GM21619 (cell line): Measurements from ENCODE around the gene POT1.

Experiments used
- ATAC-seq: cut with Tn5 transposase; IDR thresholded peaks from one replicate; pipeline ENCODE4 v1.9.1; 2021; ENCODE audit not compliant: unreplicated experiment

POT1 gene

DNA sequence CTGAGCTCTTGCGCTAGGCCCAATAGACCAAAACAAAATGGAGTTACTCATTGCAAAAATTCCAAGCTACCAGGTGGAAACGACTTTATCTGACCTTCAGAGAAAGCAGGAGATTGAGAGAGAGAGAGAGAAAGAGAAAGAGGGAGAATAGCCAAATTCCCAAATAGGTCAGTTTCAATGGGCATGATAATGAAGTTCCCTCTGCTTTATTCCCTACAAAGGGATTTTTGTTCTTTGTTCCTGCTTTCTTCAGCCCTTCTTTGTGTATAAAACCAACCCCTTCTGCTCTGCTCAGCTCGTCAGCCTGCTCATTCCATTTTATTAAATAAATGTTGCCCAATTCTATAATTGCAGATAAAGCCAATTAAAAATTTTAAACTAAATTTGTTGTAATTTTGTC, 119.0 kb downstream of the POT1 start:
- no peak for ATAC-seq

DNA sequence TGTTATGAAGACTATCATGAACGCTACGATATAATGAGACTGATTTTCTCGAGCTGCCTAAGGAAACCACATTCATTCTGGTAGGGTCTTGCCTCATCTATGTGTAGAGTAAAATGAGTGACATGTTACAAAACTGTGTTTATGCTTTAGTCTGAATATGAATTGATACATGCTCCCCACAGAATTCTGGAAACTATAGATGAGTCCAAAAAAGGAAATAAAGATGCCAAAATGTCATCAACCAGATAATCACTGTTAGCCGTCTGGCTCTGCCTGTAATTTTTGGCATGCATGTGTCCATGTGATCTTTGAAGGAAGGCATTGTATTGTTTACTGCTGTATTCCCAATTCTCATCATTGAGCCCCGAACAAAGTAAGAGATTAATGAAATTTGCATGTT, 121.4 kb downstream of the POT1 start:
- ATAC-seq: no peak

DNA sequence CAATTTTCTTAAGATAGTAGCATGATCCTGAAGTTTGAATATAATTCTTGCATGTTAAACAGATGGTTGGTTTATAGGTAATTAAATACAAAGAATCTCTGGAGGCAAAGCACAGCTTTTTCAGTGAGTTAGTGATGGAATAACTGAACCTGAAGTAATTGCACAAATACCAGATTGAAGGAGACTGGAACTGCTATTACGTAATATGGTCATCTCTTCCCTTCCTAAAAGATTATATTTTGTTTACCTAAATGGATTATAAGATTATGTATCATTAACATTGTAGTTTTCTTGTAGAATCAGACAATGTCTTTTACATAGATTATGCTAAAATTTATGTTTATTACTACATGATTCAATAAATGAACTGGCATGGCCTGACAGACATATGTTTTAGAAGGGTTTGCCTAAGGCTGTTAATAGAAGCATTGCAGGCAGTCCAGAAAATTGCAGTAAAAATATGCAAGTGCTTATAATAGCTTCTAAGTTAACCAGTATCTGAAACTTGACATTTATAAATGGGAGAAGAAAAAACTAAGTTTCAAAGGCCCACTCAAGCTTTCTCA, 128.2 kb downstream of the POT1 start:
- no peak for ATAC-seq

DNA sequence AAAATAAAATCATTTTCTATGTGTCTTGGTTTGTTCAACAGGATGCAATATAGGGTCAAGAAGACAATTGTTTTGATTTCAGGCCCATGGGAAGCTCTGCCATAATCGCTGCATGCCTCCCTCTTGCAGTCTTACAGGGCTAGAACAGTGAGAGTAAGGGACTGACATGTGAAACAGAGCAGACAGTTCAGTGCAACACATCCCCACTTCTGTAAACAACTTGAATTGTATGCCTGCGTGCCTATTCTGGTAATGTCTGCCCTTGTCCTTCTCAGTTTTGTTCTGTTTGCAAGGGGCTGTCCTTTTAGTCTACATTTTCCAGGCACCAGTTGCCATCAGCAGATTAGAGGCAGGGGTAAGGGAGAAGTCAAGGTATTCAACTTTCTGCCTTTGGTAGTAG, 129.2 kb downstream of the POT1 start:
- ATAC-seq: no peak

DNA sequence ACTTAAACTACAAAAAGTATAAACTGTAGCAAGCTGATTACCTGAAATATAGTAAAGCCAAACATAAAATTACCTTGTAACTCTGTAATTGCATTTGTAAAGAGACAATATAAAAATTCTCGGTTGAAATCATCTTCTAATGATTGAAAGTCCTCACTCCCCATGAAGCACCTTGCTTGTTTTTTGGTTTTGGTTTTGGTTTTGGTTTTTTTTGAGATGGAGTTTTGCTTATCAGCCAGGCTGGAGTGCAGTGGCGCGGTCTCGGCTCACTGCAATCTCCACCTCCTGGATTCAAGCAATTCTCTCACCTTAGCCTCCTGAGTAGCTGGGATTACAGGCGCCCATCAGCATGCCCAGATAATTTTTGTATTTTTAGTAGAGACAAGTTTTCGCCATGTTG, 130.2 kb downstream of the POT1 start:
- no peak for ATAC-seq

DNA sequence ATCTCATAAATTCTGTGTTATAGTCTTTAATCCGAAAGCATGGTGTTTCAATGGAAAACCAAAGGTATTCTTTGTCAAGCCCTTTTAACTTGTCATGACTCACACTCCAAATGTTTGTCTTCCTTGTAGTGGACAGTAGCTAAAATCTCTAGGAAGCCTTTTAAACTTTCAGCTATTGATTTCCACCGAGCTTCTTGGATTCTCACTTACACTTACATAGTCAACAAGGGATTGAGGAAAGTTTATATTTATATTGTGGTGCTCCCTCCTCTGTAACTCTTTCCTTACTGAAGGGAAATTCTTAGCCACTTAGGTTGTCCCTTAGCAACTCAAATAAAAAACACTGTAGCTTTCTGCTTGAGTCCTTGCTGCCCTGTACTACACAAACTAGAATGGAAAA, 132.9 kb downstream of the POT1 start:
- ATAC-seq: no peak

DNA sequence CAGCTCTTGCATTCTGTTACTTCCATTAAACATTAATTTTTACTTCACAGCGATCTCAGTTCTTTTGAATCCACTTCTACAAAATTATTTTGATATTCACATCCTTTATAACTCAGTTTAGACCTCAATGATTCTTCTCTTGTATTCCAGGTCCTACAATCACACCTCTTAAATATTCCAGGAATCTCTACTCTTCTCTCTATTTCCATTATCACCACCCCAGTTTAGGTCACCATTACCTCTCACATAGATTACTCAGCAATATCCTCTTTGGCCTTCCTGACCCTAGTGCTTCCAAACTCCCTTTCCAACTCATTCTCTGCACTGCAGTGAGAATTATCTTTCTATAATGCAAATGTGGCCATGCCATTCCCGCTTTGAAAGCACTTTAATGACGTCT, 136.9 kb downstream of the POT1 start:
- ATAC-seq: no peak

DNA sequence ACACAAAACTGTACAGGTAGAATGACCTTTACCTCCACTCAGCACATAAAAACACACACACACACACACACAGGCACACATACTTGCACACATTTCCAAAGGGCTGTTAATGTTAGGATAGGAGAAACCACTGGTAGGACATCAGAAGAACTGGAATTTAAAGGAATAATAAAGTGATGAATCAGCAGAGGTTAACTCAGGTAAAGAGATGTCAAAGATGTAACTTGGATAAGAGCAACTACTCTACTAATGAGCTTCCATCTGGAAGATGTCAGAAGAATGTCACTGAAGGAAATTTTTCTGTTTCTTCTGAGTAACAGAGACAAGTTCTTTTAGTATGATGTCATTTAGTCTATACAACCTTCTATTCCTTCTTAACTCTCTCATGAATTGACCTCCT, 137.6 kb downstream of the POT1 start:
- ATAC-seq: no peak

DNA sequence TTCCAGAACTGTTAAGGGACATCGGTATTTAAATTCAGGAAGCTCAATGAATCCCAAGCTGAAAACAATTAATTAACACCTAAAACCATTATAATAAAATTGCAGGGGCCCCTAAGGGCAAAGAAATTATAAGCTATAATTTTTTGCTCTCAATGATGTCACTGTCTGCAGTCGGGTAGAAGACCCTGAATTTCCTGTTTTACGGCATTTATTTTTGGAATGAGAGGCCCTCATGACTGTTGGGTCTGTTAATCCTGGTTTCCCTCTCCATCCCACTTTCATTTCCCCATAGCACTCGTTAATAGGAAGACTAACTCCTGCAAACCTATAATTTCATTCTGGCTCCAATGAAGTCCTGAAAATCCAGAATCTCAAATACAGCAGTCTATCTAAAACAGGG, 138.2 kb downstream of the POT1 start:
- ATAC-seq: no peak

DNA sequence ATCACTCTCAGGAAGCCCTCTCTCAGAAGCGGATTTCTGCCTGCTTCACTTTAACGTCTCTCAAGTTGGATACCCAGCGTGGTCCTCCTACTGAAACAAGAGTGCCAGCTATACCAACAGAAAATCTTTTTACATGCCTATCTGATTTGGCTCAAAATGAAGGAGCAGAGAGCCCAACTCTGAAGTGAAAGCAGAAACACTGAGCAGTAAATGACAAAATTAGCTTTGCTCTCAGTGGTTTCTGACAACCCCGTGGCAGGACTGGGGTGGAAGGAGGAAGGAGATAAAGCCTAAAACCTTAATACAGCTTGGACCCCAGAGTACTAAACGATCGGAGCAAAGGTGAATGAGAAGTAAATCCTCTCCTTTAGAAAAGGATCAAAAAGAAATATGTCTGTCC, 139.0 kb downstream of the POT1 start:
- no peak for ATAC-seq

DNA sequence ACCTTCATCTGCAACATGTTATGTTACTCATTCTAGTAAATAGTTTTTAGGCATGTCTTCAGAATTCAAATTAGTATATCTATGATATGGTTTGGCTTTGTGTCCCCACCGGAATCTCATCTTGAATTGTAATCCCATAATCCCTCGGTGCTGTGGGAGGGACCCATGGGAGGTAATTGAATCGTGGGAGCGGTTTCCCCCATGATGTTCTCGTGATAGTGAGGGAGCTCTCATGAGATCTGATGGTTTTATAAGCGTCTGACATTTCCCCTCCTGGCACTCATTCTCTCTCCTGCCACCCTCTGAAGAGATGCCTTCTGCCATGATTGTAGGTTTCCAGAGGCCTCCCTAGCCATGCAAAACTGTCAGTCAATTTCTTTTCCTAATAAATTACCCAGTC, 143.6 kb downstream of the POT1 start:
- ATAC-seq: no peak

DNA sequence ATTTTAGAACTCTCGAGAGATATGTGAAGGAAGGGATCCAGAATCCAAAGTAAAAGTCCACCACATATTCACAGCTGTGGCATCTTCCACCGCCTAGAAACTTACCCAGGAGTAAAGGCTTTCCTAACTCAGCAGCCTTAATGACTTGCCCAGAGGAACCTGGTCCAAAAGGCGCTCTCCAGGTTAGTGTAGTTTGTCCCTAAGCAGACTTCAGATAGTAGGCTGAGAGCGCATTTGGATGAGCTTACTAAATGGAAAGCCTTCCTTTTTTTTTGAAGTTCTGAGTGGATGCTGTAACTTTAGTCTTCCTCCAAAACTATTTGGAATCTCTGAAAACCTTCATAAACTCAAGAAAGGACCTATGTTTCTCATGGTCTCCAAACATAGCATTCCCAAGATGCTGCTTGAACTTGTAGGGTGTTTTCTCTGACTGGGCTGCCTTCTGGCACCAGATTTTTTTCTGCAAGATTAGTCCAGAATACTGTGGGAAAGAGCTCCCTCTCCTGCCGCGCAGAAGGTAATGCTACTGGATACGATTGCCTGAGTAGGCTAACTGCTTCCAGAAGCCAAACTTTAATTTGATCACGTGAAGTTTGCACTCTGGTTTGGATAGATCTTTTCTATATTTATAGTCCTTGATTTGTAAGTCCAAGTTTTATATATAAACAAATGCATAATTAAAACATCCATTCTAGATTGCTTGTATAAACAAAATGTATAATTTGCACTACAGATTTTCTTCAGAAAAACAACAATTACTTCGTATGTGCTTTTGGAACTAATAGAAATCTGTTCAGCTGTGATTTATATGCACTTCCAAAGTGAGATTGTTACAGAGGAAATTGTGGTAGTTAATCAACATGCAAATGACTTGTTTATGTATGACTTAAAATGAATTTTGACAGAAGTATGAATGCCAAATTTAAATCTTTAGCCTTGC, 144.5 kb downstream of the POT1 start:
- ATAC-seq: peak; percentile 86

DNA sequence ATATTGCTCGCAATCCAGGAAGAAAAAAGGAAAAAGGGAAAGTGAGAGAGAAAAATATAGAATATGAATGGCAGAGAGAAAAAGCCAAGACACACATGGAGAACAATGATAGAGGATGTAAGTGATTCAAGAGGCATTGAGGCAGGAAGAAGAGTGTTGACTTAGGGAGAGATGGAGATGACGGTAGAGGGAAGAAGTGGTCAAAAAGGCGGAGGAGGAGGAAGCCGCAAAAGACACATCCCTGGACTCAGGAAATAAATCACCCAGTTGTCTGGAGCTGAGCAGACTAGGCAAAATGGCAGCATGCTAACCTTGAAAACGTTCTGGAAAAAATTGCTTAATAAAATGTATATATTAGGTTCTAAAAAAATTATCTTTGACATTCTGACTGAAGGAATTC, 146.4 kb downstream of the POT1 start:
- no peak for ATAC-seq

DNA sequence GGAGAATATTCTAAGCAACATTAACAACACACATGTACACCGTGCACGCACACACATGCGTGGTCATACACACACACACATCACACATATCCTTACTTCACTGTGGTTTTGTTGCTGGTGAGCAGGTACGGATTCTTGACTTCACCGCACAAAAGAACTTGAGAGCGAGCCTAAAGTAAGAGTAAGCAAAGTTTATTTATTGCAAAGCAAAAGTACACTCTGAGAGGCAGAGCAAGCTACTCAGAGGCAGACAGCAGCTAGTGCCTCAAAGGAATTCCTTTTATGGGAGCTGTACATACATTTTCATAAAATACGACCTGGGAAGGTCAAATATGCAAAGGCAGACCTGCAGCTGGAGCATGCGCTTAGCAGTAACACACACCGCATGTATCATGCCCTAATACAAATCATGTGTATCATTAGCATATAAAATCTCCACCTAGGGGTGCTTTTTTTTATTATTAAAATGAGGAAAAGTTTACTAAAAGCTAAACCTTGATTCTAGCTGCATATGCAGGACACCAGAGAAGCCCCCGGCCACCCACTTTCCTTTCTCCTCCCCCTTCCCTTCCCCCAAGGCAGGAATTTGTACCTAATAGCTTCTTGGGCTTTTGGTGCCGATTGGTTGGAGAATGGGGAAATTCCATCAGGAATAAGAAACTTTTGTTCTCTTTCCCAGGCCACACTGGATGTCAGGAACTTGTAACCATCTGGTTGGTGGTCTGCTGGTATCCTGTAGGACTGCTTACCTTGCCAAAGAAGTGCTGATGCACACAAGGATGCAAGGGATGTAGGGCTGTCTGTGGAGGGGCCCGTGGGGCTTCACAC, 147.5 kb downstream of the POT1 start:
- no peak for ATAC-seq

DNA sequence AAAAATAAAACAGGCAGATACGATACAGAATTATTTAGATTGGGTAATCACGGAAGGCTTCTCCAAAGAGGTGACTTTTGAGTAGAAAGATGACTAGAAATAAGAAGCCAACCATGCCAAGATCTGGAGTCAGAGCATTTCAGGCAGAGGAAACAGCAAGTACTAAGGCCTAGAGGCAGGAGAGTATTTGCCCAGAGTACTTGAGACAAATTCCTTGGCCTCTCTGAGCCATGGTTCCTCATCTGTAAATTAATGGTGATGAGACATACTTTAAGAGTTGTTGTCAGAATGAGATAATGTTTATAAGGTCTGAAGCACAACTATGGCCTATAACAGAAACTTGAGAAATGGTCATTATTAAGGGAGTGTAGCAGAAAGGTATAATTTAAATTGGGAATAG, 148.2 kb downstream of the POT1 start:
- no peak for ATAC-seq

DNA sequence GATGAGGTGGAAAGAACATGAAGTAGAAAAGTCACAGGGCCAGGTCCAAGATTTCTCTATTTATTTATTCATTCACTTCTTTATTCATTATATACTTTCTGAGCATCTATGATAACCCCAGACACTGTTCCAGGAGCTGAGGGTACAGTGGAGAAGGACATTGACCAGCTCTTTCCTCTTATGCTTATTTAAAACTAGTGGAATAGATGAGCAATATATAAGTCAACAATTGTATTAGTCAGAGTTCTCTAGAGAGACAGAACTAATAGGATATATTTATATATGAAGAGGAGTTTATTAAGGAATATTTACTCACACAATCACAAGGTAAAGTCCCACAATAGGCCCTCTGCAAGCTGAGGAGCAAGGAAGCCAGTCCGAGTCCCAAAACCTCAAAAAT, 149.0 kb downstream of the POT1 start:
- no peak for ATAC-seq

DNA sequence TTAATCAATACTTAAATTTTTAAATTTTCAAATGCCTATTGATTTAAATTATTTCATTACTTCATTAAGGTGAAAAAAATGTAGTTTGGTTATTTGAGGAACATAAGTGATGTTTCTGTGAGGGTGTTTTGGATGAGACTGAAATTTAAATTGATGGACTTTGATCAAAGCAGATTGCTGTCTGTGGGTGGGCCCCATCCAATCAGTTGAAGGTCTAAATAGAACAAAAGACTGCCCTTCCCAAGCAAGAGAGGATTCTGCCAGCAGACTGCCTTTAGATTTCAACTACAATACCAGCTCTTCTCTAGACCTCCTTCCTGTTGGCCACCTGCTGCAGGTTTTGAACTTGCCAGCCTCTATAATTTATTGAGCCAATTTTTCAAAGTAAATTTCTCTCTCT, 149.6 kb downstream of the POT1 start:
- ATAC-seq: no peak

DNA sequence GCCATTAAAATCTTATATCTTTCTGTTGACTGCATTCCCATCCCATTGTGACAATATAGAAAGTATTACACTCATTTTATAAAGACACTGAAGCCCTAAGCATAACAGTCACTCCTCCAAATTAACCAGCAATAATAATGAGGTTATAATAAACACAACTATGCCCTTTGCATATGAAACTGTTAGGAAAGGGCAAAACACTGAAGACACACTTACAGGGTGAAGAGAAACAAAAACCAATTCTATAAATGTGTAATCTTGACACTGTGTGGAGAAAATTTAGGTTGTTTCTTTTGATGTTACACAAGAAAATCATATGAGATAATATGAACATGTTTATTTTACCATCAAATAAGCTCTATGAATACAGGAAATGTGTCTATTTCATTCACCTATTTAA, 150.0 kb downstream of the POT1 start:
- no peak for ATAC-seq

DNA sequence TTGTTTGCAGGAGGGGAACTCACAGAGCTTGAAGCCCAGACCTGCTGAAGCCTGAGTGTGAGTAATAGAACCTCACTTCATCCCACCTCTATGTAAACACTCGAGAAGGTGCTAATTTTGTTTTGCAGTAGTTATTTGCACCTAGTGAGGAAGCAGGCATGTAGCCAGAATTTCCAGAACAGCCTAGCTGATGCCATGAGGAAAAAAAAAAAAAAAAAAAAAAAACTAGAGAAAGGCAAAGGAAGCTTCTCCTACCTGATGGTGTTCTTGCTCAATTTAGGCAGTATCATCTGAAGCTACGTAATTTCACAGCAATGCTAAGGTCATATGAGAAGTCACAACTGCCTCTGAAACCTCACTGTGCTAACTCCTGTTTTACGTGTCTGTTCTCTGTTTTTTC, 150.4 kb downstream of the POT1 start:
- no peak for ATAC-seq

DNA sequence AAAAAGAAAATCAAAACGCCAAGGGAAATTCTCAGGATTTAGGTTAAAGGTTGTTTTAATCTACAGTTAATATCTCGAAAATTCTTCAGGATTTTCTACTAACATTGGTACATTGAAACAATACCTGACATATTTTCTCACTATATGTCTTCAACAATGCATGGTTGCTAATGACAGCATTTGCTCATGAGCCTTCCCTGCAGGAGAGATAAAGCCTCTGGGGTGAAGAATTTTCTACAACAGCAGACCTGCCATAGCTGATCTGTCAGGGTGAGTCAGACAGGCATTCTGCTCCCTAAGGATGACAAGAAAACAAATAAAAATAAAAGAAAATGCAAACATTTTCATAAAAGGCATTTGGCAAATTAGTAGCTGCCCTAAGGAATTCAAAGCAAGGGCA, 152.4 kb downstream of the POT1 start:
- no peak for ATAC-seq

DNA sequence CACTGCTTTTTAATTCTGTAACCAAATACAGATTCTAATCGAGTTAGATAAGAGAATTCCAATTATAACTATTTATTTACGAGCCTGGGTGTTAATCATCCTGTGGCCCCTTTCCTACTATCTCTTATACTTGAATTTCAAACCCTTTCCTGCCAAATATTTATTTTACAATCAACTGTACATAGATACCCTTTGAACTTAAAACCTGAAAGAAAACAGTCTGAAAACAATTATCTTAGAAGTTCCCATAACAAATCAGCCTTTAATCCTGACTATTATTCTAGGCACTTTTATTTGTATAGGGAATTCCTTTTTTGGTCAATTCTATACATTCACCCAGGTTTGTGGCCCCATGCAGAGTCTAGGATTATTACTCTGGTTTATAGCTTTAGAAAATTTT, 153.5 kb downstream of the POT1 start:
- ATAC-seq: no peak

DNA sequence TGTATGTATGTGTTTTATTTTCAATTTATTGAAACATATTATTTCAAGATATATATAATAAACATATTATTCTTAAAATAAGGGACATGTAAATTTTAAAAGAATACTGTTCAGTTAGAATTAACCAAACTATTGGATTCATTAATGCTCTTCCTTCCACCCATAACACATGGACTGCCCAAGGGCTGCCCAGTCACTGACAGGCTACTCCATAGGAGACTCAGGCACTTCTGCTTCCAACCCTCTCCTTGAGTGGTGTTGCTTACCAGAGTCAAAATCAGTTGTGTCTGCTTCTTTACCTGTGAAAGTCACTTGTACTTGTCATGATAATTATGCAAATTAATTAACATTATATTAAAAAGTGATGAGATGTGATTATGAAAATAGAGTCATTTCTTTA, 154.2 kb downstream of the POT1 start:
- ATAC-seq: no peak
